ENCODE measurements around the gene S100A16.
A peak's percentile ranks its signal among the peaks of the same experiment; 100 is the strongest.

S100A16 gene

DNA sequence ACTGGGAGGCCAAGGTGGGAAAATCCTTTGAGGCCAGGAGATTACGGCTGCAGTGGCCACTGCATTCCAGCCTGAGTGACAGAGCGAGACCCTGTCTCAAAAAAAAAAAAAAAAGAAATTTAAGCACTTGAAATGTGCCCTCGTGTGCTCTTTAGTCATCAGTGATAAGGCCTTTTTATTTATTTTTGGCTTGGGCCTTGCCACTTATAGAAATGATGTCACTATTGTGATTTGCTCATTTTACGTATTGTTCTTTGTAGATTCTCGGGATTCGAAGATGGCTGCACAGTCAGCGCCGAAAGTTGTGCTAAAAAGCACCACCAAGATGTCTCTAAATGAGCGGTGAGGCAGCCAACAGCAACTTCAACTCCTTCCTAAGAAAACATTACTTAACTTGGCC lies 23.4 kb upstream of the S100A16 start:
- no peak for DNase-seq (ENCODE audit: low read depth)

DNA sequence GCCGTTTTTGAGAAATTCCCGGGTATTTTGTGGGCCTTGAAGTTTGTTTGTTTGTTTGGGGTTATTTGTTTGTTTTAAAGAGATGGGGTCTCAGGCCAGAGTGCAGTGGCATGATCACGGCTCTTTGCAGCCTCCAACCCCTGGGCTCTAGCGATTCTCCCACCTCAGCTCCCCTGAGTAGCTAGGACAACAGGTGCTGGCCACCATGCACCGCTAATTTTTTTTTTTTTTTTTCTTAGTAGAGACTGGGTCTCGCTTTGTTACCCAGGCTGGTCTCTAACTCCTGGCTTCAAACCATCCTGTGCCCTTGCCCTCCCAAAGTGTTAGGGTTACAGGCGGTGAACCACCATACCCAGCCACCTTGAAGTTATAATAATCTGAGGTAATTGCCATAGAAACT lies 22.9 kb upstream of the S100A16 start:
- DNase-seq (ENCODE audit: low read depth) = no peak

- peak; percentile 91 for DNase-seq (ENCODE audit: low read depth)
Measured at GRCh38 chr1:153633754-153634665, 21.1 kb upstream of the S100A16 start, which contains the start of gene CHTOP. TSS of gene CHTOP (plus strand) at chr1:153634066. CDS start at chr1:153636589, 2,523 bp downstream.

DNA sequence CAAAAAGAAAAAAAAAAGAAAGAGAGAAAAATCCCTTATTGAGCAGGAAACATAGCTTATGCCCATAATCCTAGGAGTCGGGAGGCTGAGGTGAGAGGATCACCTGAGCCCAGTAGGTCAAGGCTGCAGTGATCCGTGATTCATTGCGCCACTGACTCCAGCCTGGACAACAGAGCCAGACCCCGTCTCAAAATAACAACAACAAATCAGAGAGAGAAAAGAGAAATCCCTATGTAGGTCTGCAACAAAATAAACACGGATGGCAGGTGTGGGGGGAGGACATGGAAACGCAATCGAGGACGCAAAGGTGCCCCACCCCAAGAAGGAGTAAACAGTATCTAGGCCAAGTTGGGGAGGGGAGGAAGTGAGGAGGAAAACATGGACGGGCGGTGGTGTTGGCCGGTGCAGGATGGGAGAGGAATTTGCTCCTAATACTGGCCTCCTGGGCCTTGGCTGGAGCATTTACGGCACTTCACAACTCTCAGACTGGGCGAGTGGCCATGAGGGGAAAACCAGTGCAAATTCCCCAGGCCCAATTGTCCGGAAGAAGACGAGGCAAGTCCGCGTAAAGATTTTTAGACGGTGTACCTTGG lies 20.3 kb upstream of the S100A16 start:
- no peak for DNase-seq (ENCODE audit: low read depth)

DNA sequence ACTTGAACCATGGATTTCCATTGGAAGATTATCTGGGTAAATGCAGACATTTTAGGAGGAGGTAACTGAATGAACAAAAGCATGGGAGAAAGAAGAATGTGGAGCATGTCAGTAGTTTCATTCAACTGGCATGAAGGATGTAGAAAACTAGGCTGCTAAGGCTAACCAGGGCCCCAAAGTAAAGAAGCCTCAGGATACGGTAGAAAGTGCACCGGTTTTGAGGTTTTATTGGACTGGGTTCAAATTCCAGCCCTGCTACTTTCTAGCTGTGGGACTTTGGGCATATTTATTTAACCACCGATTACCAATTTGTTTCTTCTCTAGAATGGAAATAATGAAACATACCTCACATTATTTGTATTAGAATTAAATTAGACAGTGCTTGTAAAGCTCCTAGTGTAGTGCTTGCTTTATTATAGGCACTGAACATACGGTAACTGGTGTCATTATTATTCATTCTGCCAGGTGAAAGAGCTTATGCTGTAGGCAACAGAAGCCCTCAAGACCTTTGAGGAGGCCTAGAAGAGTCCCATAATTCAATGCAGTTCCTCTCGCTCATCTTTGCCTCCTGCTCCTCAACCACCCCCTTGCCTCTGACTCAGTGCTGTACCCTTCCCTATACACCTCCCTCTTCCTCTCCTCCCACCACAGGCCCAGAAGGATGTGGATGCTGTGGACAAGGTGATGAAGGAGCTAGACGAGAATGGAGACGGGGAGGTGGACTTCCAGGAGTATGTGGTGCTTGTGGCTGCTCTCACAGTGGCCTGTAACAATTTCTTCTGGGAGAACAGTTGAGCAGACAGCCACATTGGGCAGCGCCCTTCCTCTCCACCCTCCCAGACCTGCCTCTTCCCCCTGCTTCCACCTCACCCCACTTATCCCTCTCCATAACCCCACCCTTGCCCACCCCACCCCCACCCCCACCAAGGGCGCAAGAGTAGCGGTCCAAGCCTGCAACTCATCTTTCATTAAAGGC lies 18.4 kb upstream of the S100A16 start:
- DNase-seq (ENCODE audit: low read depth) = no peak

DNA sequence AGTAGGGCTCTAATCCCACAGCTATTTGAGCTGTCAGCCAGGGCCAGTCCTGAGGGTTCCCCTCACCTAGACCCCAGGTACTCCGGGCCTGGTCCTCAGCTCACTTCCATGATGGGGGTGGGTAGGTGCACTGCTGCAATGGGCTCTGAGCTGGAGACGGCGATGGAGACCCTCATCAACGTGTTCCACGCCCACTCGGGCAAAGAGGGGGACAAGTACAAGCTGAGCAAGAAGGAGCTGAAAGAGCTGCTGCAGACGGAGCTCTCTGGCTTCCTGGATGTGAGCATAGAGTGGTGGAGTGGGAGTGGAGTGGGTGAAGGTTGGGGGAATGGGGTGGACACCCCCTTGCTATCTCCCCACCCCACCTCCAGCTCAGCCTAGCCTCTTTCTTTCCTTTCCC lies 17.4 kb upstream of the S100A16 start:
- no peak for DNase-seq (ENCODE audit: low read depth)

GRCh38 chr1:153629971-153630370 lies 17.0 kb upstream of the S100A16 start:
- DNase-seq (ENCODE audit: low read depth) = no peak

DNA sequence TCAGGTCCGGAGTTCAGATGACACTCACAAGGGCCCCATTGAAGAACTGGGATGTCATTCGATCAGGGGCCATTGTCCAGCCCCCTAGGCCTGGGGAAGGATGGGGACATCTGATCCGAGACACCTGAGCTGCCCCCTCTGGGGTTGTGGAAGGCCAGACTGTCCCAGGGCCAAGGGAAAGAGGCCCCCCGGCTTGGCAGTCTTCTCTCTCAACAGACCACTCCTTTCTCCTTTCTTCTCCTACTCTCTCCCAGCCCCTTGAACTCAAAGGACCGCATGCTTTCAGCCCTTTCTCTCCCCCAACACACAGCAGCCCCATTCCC lies 16.4 kb upstream of the S100A16 start:
- no peak for DNase-seq (ENCODE audit: low read depth)

DNA sequence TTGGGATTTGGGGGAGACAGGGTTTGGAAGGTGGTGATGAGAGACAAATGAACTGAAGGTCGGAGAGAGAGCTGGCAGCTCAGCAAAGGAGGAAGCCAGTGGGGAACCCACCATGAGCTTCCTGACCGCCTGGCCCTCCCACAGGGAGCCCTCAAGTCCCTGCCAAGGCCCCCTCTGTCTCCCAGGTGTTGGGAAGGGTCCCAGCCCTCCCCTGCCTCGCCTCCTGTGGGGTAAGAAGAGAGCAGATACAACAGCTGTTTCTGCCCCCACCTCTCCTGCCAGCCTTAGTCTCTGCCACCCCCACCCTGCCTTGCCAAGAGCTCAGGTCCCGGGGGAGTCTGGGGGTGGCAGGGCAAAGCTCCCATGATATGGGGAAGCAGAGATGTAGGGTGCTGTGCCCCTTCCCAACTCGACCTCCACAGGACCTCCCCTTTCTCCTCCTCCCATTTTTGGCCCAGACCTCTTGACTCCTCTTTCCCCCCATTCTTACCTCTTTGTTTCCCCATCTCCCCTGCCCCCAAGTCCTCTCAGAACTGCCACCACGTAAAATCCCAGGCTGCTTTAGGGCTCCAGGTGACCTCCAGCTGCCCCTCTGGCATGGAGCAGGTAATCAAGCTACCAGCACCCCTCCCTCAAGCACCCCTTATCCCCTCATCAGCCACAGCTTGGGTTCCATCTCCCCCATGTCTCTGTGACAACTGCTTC lies 15.9 kb upstream of the S100A16 start:
- no peak for DNase-seq (ENCODE audit: low read depth)

DNA sequence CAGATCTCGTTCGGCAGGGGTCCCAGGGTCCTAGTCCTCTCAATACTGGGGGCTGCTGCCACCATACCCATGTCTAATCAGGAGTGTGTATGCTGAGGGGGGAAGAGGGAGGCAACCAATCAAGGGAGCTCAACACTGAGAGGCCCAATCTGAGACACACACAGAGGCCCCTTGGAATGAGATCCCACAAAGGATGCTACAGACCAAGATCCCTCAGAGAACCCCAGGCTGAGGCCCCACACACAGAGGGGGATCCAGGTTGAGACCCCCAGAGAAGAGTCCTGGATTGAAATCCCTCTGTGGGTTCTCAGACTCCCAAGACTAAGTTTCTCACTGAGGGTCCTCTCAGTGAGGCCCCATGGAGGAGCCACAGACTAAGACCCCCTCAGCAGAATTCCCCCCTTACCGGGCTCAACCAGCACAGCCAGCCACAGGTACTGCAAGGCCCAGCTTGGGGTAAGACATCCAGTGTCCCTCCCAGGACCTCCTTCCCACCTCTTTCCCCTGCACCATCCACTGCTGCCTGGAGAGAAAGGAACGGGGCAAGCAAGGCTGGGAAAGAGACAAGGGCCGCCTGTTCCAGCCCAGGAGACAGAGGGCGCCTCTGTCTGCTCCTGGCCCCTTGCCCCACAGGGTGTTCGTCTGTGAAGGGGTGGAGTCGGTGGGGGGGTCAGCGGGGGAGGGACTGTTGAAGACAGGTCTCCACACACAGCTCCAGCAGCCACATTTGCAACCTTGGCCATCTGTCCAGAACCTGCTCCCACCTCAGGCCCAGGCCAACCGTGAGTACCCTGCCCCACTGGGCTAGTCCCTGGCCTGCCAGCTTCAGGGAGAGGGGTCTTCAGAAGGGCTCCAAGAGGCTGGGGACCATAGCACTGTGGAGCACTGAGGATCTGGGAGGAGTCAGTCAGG lies 15.0 kb upstream of the S100A16 start, which contains the start of gene S100A1:
TSS of gene S100A1 (plus strand) at position 720 of the 912 bp plus-strand sequence. CDS start 2,088 bp downstream, outside the sequence.
- DNase-seq (ENCODE audit: low read depth) = no peak

DNA sequence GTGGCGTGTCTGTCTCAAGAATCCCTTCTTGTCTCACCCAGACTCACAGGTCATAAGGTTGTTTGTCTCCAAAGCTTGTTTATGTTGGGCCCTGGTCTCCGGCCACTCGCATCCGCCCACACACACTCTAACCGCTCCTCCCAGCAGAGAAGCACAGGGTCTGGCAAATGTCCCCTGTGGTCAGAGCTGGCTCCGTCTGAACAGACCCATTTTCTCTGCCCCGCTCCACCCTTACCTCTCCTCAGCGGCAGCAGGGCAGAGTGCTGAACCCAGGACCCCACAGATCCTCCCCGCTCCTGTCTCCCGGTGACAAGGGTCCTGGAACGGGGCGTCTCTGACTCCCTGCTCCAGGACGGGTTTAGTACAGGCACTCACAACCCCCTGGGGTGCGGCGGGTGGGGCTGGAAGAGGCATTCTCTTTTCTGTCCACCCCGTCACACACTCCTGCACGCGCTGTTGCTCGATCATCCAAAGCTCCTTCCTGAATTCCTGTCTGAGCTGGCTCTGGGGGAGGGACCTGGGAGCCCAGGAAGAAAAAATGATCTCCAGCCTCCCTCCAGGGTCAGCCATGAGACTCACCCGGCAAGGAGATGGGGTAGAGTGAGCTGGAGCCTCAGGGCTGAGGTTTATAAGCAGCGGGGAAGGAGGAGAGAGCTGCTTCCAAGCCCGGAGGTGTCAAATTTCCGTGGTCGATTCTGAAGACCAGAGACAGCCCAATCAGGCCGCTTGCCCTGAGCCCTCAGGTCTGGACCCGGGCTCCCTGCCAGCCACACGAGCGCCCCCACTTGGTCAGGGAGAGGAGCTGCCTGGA lies 14.2 kb upstream of the S100A16 start, which contains the start of gene S100A13:
TSS of gene S100A13 (minus strand) at position 602 of the 811 bp plus-strand sequence. CDS start 1,033 bp downstream, outside the sequence.
- DNase-seq (ENCODE audit: low read depth) = no peak

- no peak for DNase-seq (ENCODE audit: low read depth)
Measured at GRCh38 chr1:153626477-153626903, 13.6 kb upstream of the S100A16 start.

DNA sequence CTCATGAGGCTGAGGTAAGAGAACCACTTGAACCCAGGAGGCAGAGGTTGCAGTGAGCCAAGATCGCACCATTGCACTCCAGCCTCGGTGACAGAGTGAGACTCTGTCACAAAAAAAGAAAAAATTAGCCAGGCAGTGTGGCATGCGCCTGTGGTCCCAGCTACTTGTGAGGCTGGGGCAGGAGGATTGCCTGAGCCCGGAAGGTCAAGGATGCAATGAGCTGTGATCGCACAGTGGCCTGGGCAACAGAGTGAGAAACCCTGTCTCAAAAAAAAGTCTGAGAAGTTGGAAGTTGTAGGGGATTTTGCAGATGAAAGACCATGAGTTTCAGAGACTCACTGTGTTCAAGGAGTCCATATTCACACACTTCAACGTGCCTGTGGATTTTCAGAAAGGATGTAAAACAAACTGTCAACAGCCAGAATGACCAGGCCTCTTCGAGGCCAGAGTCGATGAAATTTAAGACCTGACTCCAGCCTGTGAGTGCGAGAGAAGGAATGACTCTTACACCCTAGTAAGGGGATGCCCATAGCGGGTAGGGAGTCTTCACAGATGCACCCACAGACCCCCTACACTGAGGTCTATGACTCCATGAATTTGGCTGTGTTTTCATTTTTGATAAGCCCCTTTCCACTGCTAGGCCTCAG lies 12.2 kb upstream of the S100A16 start:
- DNase-seq (ENCODE audit: low read depth) = no peak

DNA sequence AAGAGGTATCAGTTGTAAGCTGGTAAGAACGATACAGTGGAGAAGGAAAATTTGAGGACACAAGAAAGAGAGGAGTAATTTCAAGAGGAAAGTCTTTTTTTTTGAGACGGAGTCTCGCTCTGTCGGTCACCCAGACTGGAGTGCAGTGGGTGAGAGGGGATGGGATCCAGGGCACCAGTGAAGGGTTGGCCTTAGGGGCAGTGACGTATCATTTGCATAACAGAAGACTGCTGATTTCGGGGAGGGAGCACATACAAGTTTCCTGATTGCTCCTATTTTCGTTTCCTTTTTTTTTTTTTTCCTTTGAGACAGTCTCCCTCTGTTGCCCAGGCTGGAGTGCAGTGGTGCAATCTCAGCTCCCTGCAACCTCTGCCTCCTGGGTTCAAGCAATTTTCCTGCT lies 10.2 kb upstream of the S100A16 start:
- no peak for DNase-seq (ENCODE audit: low read depth)

DNA sequence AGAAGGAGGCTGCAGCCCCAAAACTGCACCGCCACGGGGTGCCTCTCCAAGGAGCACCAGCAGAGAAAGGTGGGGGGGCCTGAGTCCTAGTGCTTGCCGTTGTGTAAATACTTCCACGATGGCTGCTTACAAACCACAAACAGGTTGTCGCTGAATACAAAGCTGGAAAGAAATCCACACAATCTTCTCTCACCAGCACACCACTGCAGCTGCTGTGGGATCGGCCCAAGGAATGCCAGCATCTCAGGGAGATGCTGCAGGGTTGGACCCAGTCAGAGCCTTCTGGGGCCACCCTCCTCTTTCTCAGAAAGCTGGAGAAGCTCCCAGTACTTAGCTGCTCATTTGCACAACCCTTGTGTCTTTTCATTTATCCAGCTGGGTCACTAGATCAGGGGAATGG lies 6.2 kb upstream of the S100A16 start:
- DNase-seq (ENCODE audit: low read depth) = no peak

DNA sequence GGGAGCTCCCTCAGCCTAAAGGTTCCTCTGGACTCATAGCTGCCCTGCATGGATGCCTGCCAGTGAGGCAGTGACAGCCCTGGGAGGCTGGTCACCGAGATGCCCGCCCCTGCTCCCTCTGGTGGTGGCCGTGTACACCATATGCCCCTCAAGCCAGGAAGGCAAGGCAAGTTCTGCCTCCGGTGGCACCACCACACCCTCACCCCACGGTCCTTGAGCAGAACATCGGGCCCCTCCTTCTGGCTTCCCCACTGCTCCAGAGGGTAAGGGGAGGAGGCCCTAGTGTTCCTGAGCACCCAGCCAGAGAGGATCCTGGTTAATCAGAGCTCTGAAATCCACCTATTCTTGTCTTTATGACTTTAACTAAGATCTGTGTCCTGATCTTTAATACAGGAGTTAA lies 4.7 kb upstream of the S100A16 start:
- peak; percentile 56 for DNase-seq (ENCODE audit: low read depth)

GRCh38 chr1:153616917-153617311 lies 4.0 kb upstream of the S100A16 start:
- no peak for DNase-seq (ENCODE audit: low read depth)

GRCh38 chr1:153616144-153616916 lies 3.4 kb upstream of the S100A16 start, which contains the start of gene S100A14:
TSS of gene S100A14 (minus strand) at chr1:153616325. CDS start at chr1:153615858, 467 bp downstream.
- DNase-seq (ENCODE audit: low read depth) = no peak
